Measurements from ENCODE around the gene ECT2.
"Not testable (repeated sequence)": the region's sequence is repeated elsewhere in the genome, so short reads cannot be mapped to it uniquely, and the experiment has no call there.

ECT2 gene

GRCh38 chr3:172808969-172809546, 58.5 kb downstream of the ECT2 start:
- in situ Hi-C loops (cut with MboI; ENCODE audit: low sequenced_read_pairs) = no loop called here

GRCh38 chr3:172811099-172811498, 60.6 kb downstream of the ECT2 start:
- in situ Hi-C loops (cut with MboI; ENCODE audit: low sequenced_read_pairs) = no loop called here

- in situ Hi-C loops (cut with MboI; ENCODE audit: low sequenced_read_pairs) = no loop called here
These were observed 62.9 kb downstream of the ECT2 start for GRCh38 chr3:172813462-172813861.

- in situ Hi-C loops (cut with MboI; ENCODE audit: low sequenced_read_pairs) = no loop called here
These were observed 64.2 kb downstream of the ECT2 start for GRCh38 chr3:172814738-172815137.

GRCh38 chr3:172815857-172816256, 65.3 kb downstream of the ECT2 start:
- in situ Hi-C loops (cut with MboI; ENCODE audit: low sequenced_read_pairs) = no loop called here

- in situ Hi-C loops (cut with MboI; ENCODE audit: low sequenced_read_pairs) = no loop called here
These were observed 65.8 kb downstream of the ECT2 start for GRCh38 chr3:172816281-172816680.

GRCh38 chr3:172816968-172817367, 66.4 kb downstream of the ECT2 start:
- in situ Hi-C loops (cut with MboI; ENCODE audit: low sequenced_read_pairs) = no loop called here

GRCh38 chr3:172820492-172820891, 70.0 kb downstream of the ECT2 start:
- in situ Hi-C loops (cut with MboI; ENCODE audit: low sequenced_read_pairs) = no loop called here

GRCh38 chr3:172824229-172824628, 73.7 kb downstream of the ECT2 start:
- in situ Hi-C loops (cut with MboI; ENCODE audit: low sequenced_read_pairs) = no loop called here

GRCh38 chr3:172827231-172827630, 76.7 kb downstream of the ECT2 start:
- in situ Hi-C loops (cut with MboI; ENCODE audit: low sequenced_read_pairs) = not testable (repeated sequence)

GRCh38 chr3:172832983-172833382, 82.5 kb downstream of the ECT2 start:
- in situ Hi-C loops (cut with MboI; ENCODE audit: low sequenced_read_pairs) = no loop called here

- in situ Hi-C loops (cut with MboI; ENCODE audit: low sequenced_read_pairs) = no loop called here
These were observed 86.0 kb downstream of the ECT2 start for GRCh38 chr3:172836390-172836997.

GRCh38 chr3:172839679-172840078, 89.2 kb downstream of the ECT2 start:
- in situ Hi-C loops (cut with MboI; ENCODE audit: low sequenced_read_pairs) = no loop called here

- in situ Hi-C loops (cut with MboI; ENCODE audit: low sequenced_read_pairs) = no loop called here
These were observed 89.9 kb downstream of the ECT2 start for GRCh38 chr3:172840463-172840862.

- in situ Hi-C loops (cut with MboI; ENCODE audit: low sequenced_read_pairs) = no loop called here
These were observed 90.4 kb downstream of the ECT2 start for GRCh38 chr3:172840913-172841312.

GRCh38 chr3:172844428-172844827, 93.9 kb downstream of the ECT2 start:
- in situ Hi-C loops (cut with MboI; ENCODE audit: low sequenced_read_pairs) = no loop called here

GRCh38 chr3:172846103-172846561, 95.6 kb downstream of the ECT2 start:
- in situ Hi-C loops (cut with MboI; ENCODE audit: low sequenced_read_pairs) = no loop called here

- in situ Hi-C loops (cut with MboI; ENCODE audit: low sequenced_read_pairs) = no loop called here
These were observed 96.2 kb downstream of the ECT2 start for GRCh38 chr3:172846706-172847105.

GRCh38 chr3:172847292-172847691, 96.8 kb downstream of the ECT2 start:
- in situ Hi-C loops (cut with MboI; ENCODE audit: low sequenced_read_pairs) = no loop called here

- in situ Hi-C loops (cut with MboI; ENCODE audit: low sequenced_read_pairs) = no loop called here
These were observed 98.4 kb downstream of the ECT2 start for GRCh38 chr3:172848910-172849309.

- in situ Hi-C loops (cut with MboI; ENCODE audit: low sequenced_read_pairs) = no loop called here
These were observed 102.5 kb downstream of the ECT2 start for GRCh38 chr3:172853005-172853404.

- in situ Hi-C loops (cut with MboI; ENCODE audit: low sequenced_read_pairs) = no loop called here
These were observed 103.6 kb downstream of the ECT2 start for GRCh38 chr3:172853921-172854666.
